GM19467 (cell line): ENCODE results near the gene OR5T1.

Experiments
- ATAC-seq: cut with Tn5 transposase; IDR thresholded peaks from one replicate; pipeline ENCODE4 v1.9.1; 2021; ENCODE audit warnings: mild to moderate bottlenecking, moderate library complexity; ENCODE audit not compliant: unreplicated experiment

Gene OR5T1

DNA sequence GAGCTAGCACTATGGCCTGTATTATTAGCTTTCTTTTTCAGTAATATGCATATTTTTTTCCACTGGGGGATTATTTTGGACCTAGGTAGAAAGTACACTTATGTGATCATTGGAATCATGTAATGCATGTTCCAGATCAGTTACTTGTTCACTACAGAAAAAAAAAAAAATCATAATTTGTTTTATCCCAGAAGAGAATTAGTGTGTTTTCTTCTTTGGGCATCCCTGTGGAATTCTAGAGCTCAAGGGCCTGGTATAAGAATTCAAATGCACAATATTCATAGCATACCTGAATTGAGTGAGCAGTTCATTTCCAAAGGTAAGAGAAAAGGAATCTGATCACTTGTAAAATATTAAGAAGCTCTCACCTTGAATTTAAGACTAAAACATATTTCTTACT is at the start of gene OR5T1:
Gene OR5T1 (plus strand): TSS at position 301 of the 400 bp plus-strand sequence. CDS start 1,485 bp downstream, outside the sequence.
- no peak for ATAC-seq

DNA sequence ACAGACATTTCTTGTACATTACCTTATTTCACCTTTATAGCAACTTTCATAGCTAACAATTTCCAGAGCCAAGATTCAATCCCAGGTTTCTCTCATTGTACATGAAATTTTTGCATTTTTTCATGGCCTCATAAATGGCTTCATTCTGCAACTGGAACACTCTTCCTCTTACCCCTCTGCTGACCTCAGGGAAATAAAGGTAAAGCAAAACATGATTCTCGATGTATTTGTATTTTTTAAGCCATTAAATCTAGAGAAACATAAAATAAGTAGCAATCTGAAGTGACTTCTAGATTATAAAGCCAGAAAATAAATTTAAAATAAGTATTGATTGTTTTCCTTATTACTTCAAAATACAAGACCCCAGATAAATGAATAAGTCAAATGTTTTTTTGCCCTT is 39.8 kb upstream of the OR5T1 start, which contains the start of gene OR5T2:
Gene OR5T2 (minus strand): TSS at position 101 of the 400 bp plus-strand sequence. CDS start 1,193 bp downstream, outside the sequence.
- no peak for ATAC-seq

DNA sequence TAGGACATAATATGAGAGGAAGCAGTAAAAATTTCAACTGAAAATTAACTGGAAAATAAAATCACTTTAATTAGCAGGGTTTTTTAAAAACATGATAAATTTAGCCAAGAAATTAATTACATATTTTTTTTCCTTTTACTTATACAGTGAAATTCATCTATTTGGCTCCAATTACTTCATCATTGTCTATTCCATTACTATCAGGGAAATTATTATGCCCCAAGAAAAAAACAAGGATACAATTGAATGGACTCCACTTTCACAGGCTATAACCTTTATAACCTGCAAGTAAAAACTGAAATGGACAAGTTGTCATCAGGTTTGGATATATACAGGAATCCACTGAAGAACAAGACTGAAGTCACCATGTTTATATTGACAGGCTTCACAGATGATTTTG is 22.0 kb upstream of the OR5T1 start, which contains the start of gene OR5T3:
Gene OR5T3 (plus strand): TSS at position 301 of the 400 bp plus-strand sequence. CDS start 0 bp downstream, at position 301.
- no peak for ATAC-seq

DNA sequence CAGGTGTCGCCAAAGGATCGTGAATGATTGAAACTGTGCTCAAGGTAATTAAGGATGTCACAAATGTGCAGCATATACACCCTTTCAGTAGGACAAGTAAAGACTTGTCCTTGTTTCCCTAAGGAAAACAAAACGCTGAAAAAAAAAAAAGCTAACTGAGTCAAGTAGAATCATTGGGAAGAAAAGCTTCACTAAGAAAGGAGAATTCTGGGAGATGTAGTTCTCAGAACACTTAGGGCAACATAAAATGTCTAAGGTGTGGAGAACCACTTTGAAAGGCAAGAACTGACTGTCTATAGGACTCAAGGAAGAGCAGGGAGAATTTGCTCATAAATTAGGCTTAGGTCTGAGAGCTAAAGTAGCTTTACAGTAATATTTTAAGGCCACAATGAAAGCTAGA is 2.9 kb upstream of the OR5T1 start:
- no peak for ATAC-seq

DNA sequence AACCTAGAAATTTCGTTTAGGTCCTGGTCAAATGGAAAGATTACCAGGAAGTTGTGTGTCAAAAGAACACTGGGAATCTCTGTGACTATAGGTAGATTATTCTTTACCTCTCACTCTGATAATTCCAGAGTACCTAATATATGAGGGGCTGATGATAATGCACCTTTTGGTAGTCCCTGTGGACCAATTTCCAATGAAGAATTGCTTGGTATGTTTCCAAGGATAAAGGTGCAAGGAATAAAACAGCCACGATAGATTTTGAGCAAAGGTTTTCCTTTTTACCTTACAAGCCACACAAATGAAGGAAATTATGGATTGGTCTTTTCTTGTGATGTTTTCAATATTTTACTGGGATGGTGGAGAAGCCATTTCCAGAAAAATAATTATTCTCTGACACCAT is 18.2 kb downstream of the OR5T1 start, which contains the start of gene OR8H1:
Gene OR8H1 (minus strand): TSS at position 101 of the 400 bp plus-strand sequence. CDS start 1,192 bp downstream, outside the sequence.
- no peak for ATAC-seq

DNA sequence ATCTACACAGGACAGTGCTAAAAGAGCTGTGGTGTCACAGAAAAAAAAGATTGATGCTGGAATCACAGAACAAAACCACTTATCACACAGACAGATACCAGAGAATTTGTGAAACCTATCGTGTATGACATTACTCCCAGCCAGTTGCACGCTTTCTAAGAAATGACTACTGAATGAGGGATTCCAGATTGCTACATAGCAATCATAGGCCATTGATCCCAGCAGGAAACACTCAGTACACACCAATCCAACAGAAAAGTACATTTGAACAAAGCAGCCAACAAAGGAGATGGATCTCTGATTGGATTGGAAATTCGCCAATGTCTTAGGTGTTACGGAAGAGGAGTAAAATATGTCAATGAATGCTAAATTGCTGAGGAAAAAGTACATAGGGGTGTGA is 22.9 kb downstream of the OR5T1 start:
- ATAC-seq: no peak

DNA sequence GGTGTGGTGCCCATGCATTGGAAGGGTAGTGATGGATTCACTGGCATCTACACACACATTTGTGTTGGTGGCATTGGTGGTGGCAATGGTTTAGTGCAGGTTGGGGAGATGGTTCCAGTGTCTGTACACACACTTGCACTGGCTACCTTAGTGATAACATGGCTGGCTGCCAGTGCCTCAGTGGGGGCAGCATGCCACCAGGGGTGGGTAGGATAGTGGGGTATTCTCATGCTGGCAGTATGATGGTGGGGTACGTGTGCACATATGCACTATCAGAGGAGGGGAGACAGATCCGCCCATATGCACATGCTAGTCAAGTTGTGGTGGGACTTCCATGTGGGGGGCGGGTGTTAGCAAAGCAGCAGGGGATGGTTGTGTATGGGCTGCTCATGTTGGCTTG is 33.9 kb downstream of the OR5T1 start:
- no peak for ATAC-seq

DNA sequence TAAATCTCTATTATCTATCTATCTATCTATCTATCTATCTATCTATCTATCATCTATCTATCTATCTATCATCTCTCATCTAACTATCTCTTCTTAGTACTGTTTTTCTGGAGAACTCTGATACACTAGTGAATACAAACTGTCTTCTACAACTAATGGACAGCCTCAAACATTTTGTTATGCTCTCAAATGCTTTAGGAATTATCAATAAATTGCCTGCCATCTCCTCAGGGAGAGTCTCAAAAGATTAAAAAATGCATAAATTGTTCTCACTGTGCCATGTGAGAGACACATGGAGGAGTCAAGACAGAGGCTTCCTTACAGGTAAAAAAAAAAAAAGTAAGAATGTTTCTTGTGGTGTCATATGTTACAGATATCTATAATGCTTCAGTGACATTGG is 40.9 kb downstream of the OR5T1 start, which contains the start of gene OR8K3:
Gene OR8K3 (plus strand): TSS at position 301 of the 400 bp plus-strand sequence. CDS start 3,163 bp downstream, outside the sequence.
- no peak for ATAC-seq
